Activated naive CD8-positive, alpha-beta T cell treated with anti-CD3 and anti-CD28 coated beads for 36 hours (primary cell): ENCODE data around the gene BOLA1. TPM values are rescaled to one million over a fixed set of nuclear protein-coding genes. Genes with fewer than 3 reads are reported as not detected.

Experiments
- DNase-seq: peaks from one replicate; pipeline ENCODE4 v3.0.0; 2021
- H3K27ac Mint-ChIP-seq: one replicate; pipeline ENCODE4 v1.8.0; 2022; ENCODE audit warnings: mild to moderate bottlenecking, moderate library complexity, mixed read lengths
- H3K27me3 Mint-ChIP-seq: one replicate; pipeline ENCODE4 v1.8.0; 2022; ENCODE audit warnings: mild to moderate bottlenecking, mixed read lengths
- H3K36me3 Mint-ChIP-seq: one replicate; pipeline ENCODE4 v1.8.0; 2021; ENCODE audit warnings: mild to moderate bottlenecking, mixed read lengths
- H3K4me1 Mint-ChIP-seq: one replicate; pipeline ENCODE4 v1.8.0; 2021; ENCODE audit warnings: mixed read lengths
- H3K4me3 Mint-ChIP-seq: one replicate; pipeline ENCODE4 v1.8.0; 2022; ENCODE audit warnings: mild to moderate bottlenecking, moderate library complexity, mixed read lengths
- H3K9me3 Mint-ChIP-seq: one replicate; pipeline ENCODE4 v1.8.0; 2022; ENCODE audit warnings: mixed read lengths
- total RNA-seq, 2 experiments: library from RNA; stranded (reverse); gene quantifications; one replicate each; pipeline ENCODE4 v1.2.3, GENCODE V29; 2021

Gene BOLA1
- total RNA-seq, 2 experiments from 2014 or later: 20.6 to 22.6 TPM

GRCh38 chr1:149915429-149916192, 16.2 kb downstream of the BOLA1 start:
- H3K27ac Mint-ChIP-seq: peak overlapping the region; percentile 55
- DNase-seq: no peak

GRCh38 chr1:149916193-149916897, 17.0 kb downstream of the BOLA1 start:
- peak overlapping the region; percentile 88 for H3K4me3 Mint-ChIP-seq
- H3K4me1 Mint-ChIP-seq: peaks cover 30% of the 10 kb centered on the region
- peaks cover 3% of the 10 kb centered on the region for H3K36me3 Mint-ChIP-seq
- H3K27ac Mint-ChIP-seq: peak overlapping the region; percentile 55
- no peaks in the 10 kb centered on the region for H3K27me3 Mint-ChIP-seq
- H3K9me3 Mint-ChIP-seq: no peaks in the 10 kb centered on the region
- no peak for DNase-seq

More at GRCh38 chr1:149915429-149916192, 16.2 kb downstream of the BOLA1 start:
- Mint-ChIP-seq H3K9me3 (no peaks in the 10 kb centered on the region), H3K36me3 (peaks cover 4% of the 10 kb centered on the region), H3K4me3 (peak overlapping the region; percentile 88), H3K27me3 (no peaks in the 10 kb centered on the region), H3K4me1 (peaks cover 30% of the 10 kb centered on the region)

GRCh38 chr1:149916898-149917252, 17.5 kb downstream of the BOLA1 start:
- Mint-ChIP-seq H3K27ac (no peak overlapping the region), H3K36me3 (peaks cover 6% of the 10 kb centered on the region), H3K4me1 (peaks cover 30% of the 10 kb centered on the region), H3K27me3 (no peaks in the 10 kb centered on the region), H3K4me3 (peak overlapping the region; percentile 88), H3K9me3 (no peaks in the 10 kb centered on the region)
- no peak for DNase-seq

GRCh38 chr1:149917571-149918144, 18.3 kb downstream of the BOLA1 start, which contains the start of gene SV2A:
TSS of gene SV2A (minus strand) at chr1:149917844. CDS start at chr1:149913840, 4,004 bp downstream.
- H3K9me3 Mint-ChIP-seq: no peaks in the 10 kb centered on the region
- no peaks in the 10 kb centered on the region for H3K27me3 Mint-ChIP-seq
- peak; percentile 47 for DNase-seq
- H3K4me1 Mint-ChIP-seq: peaks cover 30% of the 10 kb centered on the region
- peak within 1 kb of the TSS; percentile 88 for H3K4me3 Mint-ChIP-seq
- H3K27ac Mint-ChIP-seq: peak within 1 kb of the TSS; percentile 51
- peaks cover 12% of the 10 kb centered on the region for H3K36me3 Mint-ChIP-seq

GRCh38 chr1:149923626-149924025, 24.3 kb downstream of the BOLA1 start:
- Mint-ChIP-seq H3K4me3 (no peak overlapping the region), H3K9me3 (no peaks in the 10 kb centered on the region), H3K36me3 (peaks cover 51% of the 10 kb centered on the region), H3K27ac (no peak overlapping the region), H3K4me1 (peaks cover 21% of the 10 kb centered on the region), H3K27me3 (no peaks in the 10 kb centered on the region)
- DNase-seq: no peak

GRCh38 chr1:149925345-149925744, 26.0 kb downstream of the BOLA1 start:
- H3K27ac Mint-ChIP-seq: peak overlapping the region; percentile 13
- H3K4me1 Mint-ChIP-seq: peaks cover 21% of the 10 kb centered on the region
- peak overlapping the region; percentile 98 for H3K4me3 Mint-ChIP-seq
- H3K9me3 Mint-ChIP-seq: no peaks in the 10 kb centered on the region
- H3K36me3 Mint-ChIP-seq: peaks cover 53% of the 10 kb centered on the region
- DNase-seq: no peak
- H3K27me3 Mint-ChIP-seq: no peaks in the 10 kb centered on the region

GRCh38 chr1:149925751-149926150, 26.4 kb downstream of the BOLA1 start:
- Mint-ChIP-seq H3K9me3 (no peaks in the 10 kb centered on the region), H3K4me1 (peaks cover 21% of the 10 kb centered on the region), H3K27ac (peak overlapping the region; percentile 50), H3K36me3 (peaks cover 53% of the 10 kb centered on the region), H3K27me3 (no peaks in the 10 kb centered on the region), H3K4me3 (peak overlapping the region; percentile 98)
- DNase-seq: no peak

GRCh38 chr1:149926296-149926695, 26.9 kb downstream of the BOLA1 start:
- H3K36me3 Mint-ChIP-seq: peaks cover 53% of the 10 kb centered on the region
- DNase-seq: no peak
- H3K9me3 Mint-ChIP-seq: no peaks in the 10 kb centered on the region
- H3K4me3 Mint-ChIP-seq: peak overlapping the region; percentile 98
- peak overlapping the region; percentile 50 for H3K27ac Mint-ChIP-seq
- no peaks in the 10 kb centered on the region for H3K27me3 Mint-ChIP-seq
- H3K4me1 Mint-ChIP-seq: peaks cover 22% of the 10 kb centered on the region

GRCh38 chr1:149927056-149927562, 27.7 kb downstream of the BOLA1 start:
- Mint-ChIP-seq H3K4me1 (peaks cover 24% of the 10 kb centered on the region), H3K36me3 (peaks cover 47% of the 10 kb centered on the region), H3K27me3 (no peaks in the 10 kb centered on the region), H3K4me3 (peak overlapping the region; percentile 98), H3K27ac (peak overlapping the region; percentile 94), H3K9me3 (no peaks in the 10 kb centered on the region)
- DNase-seq: no peak

- H3K4me3 Mint-ChIP-seq: peak within 1 kb of the TSS; percentile 98
- no peaks in the 10 kb centered on the region for H3K9me3 Mint-ChIP-seq
- peaks cover 42% of the 10 kb centered on the region for H3K36me3 Mint-ChIP-seq
- peaks cover 24% of the 10 kb centered on the region for H3K4me1 Mint-ChIP-seq
- peak within 1 kb of the TSS; percentile 94 for H3K27ac Mint-ChIP-seq
- H3K27me3 Mint-ChIP-seq: no peaks in the 10 kb centered on the region
- DNase-seq: peak; percentile 96
Measured at GRCh38 chr1:149927563-149928400, 28.4 kb downstream of the BOLA1 start, which contains the start of gene SF3B4. TSS of gene SF3B4 (minus strand) at chr1:149927803. CDS start at chr1:149927759, 44 bp downstream.

GRCh38 chr1:149928401-149928724, 29.0 kb downstream of the BOLA1 start:
- DNase-seq: no peak
- peak overlapping the region; percentile 98 for H3K4me3 Mint-ChIP-seq
- H3K4me1 Mint-ChIP-seq: peaks cover 24% of the 10 kb centered on the region
- peak overlapping the region; percentile 94 for H3K27ac Mint-ChIP-seq
- no peaks in the 10 kb centered on the region for H3K27me3 Mint-ChIP-seq
- peaks cover 36% of the 10 kb centered on the region for H3K36me3 Mint-ChIP-seq
- no peaks in the 10 kb centered on the region for H3K9me3 Mint-ChIP-seq

GRCh38 chr1:149929856-149930255, 30.5 kb downstream of the BOLA1 start:
- H3K27ac Mint-ChIP-seq: no peak overlapping the region
- peaks cover 21% of the 10 kb centered on the region for H3K4me1 Mint-ChIP-seq
- no peak for DNase-seq
- H3K4me3 Mint-ChIP-seq: no peak overlapping the region
- peaks cover 25% of the 10 kb centered on the region for H3K36me3 Mint-ChIP-seq
- peaks cover 3% of the 10 kb centered on the region for H3K27me3 Mint-ChIP-seq
- H3K9me3 Mint-ChIP-seq: no peaks in the 10 kb centered on the region

- Mint-ChIP-seq H3K4me1 (peaks cover 11% of the 10 kb centered on the region), H3K4me3 (no peak overlapping the region), H3K27ac (no peak overlapping the region), H3K9me3 (no peaks in the 10 kb centered on the region), H3K36me3 (peaks cover 12% of the 10 kb centered on the region), H3K27me3 (peaks cover 3% of the 10 kb centered on the region)
- no peak for DNase-seq
Measured at GRCh38 chr1:149931212-149931790, 31.9 kb downstream of the BOLA1 start.

- Mint-ChIP-seq H3K4me3 (no peak overlapping the region), H3K27ac (no peak overlapping the region), H3K27me3 (peaks cover 3% of the 10 kb centered on the region), H3K36me3 (peaks cover 3% of the 10 kb centered on the region), H3K4me1 (peaks cover 16% of the 10 kb centered on the region), H3K9me3 (no peaks in the 10 kb centered on the region)
- no peak for DNase-seq
Measured at GRCh38 chr1:149932474-149932873, 33.1 kb downstream of the BOLA1 start.
